D341Med (cell line): Measurements from ENCODE around the gene RORB.
"Not testable (repeated sequence)": the region's sequence is repeated elsewhere in the genome, so short reads cannot be mapped to it uniquely, and the experiment has no call there.

ENCODE experiments used
- DNase-seq: peaks from one replicate; pipeline ENCODE4 v3.0.0; 2012; ENCODE audit warnings: low spot score

Gene RORB

DNA sequence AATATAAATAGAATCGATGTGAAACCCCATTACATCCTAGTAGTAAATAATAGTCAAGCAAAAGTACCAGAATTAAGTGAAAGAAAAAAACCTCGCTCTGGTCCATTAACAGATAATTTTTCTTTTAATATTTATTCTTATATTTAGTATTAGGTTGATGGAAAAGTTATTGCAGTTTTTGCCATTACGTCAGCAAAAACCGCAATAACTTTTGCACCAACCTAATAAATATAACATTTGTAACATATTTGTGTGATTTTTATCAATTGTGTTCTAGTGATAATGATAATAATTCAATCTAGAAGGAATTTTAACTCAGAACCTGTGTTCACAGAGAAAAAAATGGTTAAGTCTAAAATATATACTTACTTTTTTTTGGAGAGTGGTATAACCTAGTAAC lies 16.1 kb downstream of the RORB start:
- no peak for DNase-seq

DNA sequence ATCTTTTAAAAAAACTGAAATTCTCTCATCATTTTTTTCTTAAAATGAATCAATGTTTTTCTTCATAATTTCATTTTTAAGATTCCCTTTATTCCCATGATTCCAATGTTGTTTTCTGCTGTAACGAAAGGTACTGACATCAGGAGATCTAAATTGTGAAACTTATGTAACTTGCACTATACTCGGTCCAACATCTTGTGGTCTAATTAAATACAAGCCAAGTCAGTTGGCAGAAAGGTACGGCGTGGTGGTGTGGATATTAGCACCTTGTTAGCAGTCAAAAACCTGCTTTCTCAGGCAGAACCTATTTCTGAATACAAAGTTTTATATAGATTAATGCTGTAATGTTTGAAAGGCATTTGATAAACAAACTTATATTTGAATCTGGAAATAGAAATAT lies 20.1 kb downstream of the RORB start:
- no peak for DNase-seq

DNA sequence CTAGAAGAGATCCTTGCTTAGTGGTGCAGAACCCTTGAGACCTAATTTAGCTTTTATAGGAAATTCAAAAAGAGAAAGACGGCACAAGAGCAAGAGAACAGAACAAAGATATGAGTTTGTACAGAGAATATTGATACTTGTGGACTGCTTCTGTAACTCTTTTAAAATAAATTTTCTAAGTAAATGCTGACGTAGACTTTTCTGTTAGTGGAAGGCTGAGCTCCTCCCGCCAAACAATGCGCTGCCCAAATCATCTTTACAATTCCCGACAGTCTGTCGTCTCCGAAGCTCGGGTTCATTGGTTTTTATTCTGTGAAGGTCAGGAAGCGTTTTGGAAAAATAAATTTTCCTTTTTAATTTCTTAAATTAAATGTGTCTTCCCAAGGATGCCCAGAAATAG lies 22.3 kb downstream of the RORB start:
- DNase-seq: no peak

DNA sequence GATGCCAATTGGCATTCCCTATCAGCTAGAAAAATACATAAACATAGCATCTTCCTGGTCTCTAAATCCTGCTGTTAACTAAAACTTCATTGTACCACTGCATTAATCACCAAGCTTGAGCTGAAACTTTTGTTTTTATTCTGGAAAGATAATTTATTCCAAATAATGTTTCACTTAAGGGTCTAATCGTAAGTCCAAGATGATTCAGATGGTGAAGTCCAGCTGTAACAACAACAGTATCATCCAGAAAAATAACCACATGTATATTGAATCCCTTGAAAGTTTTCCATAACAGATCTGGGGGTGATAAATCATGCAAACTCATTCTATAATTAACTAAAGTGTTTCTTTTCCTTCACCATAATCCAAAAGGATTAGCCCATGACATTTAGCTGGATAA lies 23.9 kb downstream of the RORB start:
- DNase-seq: no peak

DNA sequence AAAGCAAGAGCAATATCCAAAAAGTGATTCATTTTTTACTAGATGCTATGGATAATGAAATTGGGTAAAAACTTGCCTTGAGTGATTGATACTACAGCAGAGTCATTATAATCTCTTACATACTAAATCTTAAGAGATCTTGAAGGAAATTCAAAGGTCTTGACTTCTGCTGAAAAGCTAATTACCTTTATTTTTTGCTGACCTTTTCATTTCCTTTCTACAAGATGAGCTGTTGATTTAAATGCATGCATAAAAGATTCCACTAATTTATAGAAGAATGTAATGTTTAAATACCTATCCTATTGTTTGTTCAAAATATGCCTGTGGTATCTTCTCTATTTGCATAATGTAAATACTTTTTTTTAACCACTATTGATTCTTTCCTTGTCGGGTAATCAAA lies 27.2 kb downstream of the RORB start:
- no peak for DNase-seq

DNA sequence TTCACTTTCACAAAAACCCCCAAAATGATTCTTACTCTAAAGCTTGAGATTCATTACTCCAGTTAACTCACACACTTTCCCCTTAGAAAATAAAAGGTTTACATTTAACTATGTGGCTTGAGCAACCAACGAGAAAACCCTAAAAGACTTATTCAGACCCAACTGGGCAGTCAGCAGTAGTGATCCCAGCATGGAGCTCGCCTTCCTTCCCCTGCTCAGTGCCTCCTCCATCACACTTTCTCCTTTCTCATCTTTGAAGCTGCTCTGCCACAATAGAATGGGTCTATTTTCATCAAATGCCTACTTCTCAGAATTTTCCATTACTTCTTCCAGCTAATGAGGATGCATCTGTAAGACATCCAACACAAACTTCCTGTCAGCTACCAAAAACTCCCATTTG lies 29.1 kb downstream of the RORB start:
- no peak for DNase-seq

DNA sequence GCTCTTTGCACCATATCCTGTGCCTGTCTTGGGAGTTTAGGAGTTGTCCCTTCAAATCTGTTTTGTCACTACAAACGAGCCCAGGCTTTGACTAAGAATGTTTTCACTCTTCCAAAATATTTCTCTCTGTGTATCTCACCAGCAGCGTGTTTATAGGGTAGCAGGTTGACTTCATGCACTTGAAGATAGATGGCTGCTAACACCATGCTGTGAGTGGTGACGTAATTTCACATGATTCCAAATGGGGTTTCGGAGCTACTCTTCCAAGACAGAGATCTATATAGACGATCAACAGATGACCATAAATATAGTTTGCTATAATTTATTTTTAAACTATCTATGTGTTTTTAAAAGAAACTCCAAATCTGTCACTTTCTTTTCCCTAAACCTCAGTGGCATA lies 30.6 kb downstream of the RORB start:
- DNase-seq: no peak

DNA sequence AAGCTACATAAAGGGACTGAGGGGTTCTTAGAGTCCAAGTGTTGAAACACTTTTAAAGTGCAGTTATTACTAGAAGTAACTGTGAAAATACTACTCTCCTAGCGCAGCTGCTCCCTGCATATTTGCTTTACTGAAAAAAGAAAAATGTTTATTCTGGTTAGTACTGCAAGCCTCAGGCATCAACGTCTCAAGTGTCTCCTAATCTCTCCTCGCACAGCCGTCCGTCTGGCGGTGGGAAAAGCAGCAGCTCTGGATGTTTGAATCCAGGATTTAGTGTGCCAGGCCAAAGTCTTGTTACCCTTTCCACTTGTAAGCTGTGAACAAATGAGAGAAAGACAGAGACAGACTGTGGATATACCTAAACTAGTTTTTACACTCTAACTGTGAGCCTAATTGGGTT lies 31.1 kb downstream of the RORB start:
- DNase-seq: peak; percentile 45

DNA sequence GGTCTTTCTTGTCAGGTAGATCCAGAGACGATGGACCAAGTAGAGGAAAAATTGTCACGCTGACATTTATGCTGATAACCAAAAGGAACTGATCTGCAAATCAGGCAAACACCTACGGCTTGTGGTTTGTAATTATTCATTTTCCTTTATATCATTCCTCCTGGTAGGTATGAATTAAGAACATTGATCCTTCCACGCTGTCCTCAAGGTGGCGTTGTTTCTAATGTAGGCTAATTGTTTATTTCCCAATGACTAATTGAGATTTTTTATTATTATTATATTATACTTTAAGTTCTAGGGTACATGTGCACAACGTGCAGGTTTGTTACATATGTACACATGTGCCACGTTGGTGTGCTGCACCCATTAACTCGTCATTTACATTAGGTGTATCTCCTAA lies 33.3 kb downstream of the RORB start:
- DNase-seq: not testable (repeated sequence)

DNA sequence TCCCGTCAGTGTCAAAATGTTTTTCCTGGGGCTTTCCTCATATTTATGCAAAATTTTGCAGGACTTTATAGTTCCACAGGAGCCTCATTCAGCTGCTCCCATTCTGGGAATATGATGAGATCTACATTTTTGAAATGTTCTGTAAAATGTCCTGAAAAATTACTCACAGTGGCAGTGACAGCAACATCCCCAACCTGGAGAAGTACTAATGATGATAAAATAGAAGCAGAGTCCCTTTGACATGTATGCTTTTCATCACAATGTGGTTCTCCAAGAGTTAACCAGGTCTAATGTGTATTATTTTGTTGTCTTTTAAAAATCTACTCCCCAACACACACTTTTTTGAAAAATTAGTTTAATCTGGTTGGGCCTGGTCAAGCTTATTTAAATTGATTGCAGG lies 36.1 kb downstream of the RORB start:
- no peak for DNase-seq

DNA sequence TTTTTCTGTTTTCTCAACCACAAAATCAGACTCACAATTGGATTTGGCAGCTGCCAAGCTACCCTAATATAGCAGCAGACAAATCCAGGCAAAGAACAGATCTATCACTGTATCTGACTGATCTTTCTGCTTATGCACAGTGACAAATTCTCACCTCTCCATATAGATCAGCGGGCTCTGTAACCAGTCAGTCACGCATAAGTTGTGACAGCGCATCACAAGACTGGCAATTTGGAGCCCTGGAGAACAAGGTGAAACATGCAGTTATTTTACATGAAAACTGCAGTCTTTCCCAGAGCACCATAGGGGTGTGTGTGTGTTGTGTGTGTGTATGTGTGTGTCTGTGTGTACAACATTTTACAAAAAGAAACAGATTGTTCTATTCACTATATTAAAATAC lies 37.7 kb downstream of the RORB start:
- DNase-seq: no peak

DNA sequence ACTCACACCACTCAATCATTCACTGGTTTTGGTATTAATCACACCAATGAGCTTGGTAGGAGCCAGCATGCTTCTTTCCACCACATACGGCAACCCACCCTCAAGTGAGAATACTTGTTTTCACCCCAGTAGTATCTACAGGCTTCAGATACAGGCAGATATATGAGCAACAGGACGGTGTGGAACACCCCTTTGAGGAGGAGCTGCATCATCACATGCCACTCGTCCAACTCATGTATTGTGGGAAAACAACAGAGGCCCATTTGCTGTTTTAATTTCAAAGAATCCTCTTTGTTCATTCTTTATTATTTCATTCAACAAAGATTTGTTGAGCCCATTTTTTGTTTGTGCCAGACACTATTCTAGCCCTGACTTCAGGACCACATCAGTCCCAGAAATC lies 46.0 kb downstream of the RORB start:
- DNase-seq: no peak

DNA sequence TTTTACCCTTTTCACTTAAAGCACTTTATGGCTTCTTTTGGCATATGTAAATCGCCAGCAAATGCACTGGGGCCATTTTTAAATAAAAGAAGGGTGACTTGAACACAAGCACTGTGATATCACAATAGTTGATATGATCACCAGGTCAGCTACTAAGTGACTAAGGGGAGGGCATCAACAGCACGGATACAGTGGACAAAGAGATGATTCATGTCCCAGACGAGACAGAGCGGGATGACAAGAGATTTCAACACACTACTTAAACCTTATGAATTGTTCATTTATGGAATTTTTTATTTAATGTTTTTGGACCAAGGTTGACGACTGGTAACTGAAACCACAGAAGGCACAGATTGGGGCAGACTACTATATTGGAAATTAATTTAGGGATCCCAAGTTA lies 54.1 kb downstream of the RORB start:
- no peak for DNase-seq

DNA sequence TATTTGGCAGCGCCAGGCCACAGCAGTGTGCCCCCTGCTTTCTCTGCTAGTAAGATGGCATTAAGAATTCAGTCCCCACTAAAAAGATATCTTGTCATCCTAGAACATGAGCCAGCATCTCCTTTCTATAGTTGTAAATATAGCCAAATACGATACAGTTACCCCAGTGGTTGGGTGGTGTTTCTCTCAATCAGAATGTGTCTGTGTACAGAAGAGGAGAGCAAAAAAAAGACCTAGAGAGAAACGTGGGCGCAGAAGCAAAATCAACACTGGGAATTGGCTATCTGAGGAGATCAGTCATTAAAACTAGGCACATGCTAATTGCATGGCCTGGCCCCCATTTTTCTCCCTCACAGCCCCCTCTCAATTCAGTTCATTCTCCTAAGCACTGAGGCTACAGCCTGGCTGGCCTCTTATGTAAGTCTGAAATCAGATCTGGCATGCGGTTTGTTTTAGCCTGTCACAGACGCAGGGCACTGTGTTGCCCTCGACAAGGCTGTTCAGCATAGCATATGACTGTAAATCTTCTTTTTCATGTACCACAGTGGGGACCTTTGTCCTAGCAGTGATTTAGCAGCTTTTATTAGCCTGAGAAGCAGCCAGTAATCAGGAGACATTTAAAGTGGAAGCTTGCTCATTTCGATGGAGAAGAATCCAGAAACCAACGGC lies 57.8 kb downstream of the RORB start:
- no peak for DNase-seq

DNA sequence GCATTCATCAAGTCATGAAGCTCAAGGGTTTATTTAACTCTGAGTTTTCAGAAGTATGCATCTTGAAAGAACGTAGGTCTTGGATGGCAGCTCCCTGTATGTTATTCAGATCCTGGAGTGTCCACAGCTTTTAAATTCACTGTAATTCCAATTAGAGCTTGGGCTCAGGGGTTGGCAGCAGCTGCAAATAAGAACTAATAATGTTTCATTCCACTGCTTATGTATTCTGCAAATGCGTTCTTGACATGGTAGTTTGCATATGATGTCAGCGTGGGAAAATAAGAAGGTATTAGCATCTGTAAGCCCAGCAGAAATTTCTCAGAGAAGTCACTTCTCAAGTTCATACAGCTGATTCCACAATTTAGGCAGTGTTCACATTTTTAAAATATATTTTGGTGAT lies 58.4 kb downstream of the RORB start:
- DNase-seq: no peak

DNA sequence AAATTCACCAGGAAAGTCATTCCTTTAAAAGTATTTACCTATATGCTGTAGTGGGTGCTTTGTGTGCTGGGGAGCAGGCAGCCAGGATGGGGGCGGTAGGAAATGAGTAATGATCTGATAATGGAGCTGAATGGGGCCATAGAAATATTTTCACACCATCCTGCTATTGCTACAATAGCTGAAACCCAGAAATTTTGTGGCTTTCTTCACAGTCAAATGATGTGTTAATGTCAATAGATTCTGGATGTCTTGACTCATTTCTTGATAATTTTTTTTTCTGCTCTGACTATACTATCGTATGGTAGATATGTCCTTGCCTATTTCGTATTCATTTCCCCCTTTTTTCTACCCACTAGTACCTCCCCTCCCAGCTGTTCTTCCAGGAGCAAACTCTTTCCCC lies 59.5 kb downstream of the RORB start:
- DNase-seq: no peak

DNA sequence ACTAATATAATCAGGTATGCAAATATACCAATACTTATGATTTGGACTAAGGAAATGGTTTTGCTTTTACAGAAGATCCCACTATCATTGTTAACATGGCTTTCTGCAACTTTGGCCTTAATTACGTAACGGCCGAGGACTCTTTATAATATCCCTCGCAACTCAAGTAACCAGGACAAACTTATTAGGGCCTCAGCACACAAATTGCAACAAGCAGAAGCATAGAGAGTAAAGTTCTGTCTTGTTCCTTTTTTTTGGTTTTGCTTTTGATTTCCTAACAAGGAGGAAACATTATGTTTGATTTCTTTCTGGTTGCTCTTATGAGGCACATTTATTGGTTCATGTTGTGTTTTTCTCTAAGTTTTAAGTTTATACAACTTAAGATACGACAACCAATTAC lies 60.4 kb downstream of the RORB start:
- no peak for DNase-seq

DNA sequence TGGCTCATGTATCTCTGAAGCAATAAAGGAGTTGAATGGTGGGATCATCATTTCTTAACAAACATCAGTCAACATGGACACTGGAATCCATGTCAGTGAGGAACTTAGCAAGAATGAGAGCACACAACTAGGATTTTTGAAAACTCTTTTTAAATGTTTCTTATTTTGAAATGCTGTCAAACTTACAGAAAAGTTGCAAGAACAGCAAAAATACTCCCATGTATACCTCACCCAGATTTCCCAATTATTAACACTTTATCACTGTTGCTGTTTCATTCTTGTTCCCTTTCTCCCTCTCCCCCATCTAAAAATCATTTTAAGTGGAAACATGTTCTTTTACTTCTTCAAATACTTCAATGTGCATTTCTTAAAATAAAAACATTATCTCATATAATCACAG lies 65.5 kb downstream of the RORB start:
- DNase-seq: no peak

DNA sequence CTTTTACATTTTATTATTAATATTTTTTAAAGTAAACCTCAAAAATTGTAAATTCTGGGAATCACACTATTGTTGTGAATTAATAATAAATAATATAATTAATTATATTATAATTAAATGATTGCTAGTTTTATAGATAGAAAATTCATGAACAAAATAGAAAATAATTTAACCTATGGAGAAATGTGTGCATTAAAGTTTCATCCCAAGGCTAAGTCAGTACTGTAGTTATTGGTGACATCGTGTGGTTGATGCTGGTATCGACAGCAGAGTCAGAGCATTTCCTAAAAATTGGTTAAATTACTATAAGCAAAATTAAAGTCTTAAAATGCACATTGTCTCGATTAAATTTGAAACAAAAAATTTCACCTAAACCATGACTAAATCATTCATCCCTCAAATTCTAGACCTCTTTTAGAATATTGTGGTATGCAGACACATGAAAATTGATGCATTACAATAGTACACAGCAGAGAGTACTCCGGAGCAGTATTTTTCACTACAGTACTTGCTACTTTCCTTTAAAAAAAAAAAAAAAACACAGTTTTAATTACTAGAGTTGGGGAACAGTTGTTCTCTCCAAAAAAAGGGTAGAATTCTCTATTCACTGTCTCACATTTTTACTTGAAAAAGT lies 73.9 kb downstream of the RORB start:
- DNase-seq: peak; percentile 39

DNA sequence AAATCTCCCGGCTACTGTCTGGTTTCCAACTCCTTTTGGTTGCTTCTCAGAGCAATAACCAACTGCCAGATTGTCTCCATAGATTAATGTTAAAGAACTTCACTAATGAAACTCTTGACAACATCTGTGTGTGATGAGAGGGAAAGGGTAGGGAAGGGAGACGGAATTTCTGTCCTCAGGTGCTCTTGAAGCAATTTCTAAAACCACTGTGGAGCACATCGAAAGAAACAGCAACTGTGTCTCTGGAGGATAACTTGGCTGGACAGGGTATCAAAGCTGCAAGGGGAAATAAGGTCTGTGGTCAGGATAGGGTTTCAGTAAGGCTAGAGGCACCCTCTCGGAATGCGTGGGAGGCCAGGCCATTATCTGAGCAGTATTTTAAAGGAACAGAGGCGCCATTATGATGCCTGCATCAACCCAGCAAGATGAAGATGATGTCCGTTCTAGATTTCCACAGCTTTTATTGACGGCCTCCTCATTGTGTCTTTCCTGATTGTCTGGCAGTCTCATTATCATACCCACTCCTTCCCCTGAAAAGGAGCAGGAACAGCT lies 76.6 kb downstream of the RORB start:
- DNase-seq: no peak

DNA sequence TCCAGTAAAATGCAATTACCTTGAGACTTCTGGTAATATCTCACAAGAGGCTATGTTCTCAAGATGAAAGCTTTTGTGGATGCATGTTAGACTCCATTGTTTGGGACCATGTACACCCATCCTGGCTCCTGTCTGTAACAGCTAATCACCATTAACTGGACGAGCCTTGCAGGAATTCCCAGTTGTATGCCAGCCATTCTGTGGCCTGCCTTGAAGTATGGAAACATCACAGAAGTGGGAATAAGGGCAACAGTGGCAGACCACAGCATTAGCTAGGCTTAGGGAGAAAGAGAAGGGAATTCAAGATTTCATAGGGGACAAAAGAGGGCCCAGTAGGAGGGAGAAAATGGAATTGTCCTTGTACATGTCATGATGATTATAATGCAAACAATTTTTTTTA lies 79.0 kb downstream of the RORB start:
- DNase-seq: no peak

DNA sequence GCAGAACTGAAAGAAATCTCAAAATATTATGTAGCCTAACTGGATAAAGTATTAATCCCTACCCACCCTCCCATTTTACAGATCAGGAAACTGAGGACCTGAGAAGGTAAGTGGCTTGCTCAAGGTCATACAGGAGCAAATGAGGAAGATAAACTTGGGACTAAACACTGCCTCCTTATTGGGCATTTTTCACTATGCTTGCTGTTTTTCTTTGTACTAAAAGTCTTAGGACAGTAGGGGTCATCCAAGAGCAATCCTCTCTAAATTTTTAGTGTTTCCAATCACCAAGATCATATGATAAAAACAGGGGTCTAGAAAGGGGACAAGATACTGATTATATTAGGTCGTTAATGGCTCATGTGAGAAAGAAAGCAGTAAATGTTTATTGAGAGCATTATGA lies 80.8 kb downstream of the RORB start:
- DNase-seq: peak; percentile 41

DNA sequence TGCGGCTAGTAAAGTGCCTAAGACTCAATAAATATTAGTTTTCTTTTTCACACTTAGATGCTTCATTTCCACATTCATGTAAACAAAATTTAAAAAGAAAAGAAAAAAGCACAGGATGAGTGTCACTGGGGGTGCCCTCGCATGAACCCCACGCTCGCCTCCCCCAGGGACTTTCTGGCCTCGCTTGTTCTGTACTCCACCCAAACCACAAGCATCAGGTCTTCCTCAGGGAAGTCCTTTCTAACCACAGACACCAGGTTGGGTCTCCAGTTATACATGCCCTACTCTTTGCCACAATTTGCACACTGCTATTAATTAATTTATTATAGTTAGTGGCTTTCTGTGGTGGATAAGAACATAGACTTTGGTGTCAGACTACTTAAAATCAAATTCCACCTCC lies 92.4 kb downstream of the RORB start:
- no peak for DNase-seq

DNA sequence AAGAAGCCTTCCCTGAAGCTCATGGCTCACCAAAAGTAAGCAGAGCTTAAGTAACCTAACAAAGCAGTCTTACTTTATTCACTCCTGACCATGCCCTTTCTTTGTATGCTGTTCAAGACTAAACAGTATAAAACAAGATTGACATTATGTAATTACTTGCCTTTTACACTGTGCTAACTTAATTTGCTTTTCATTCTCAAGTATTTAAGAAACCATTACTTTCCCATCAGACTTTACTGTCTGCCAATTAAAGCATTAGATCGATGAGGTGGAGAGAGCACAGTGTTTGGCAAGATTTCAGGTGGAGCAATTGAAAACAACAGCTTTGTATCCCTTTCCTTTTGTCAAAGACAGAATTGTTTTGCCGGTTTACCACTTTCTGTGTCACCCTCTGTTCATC lies 98.2 kb downstream of the RORB start:
- no peak for DNase-seq
